ENCODE results near the gene CA6. TPM values are rescaled to one million over a fixed set of nuclear protein-coding genes. Genes with fewer than 3 reads are reported as not detected.
"Not testable (repeated sequence)": the region's sequence is repeated elsewhere in the genome, so short reads cannot be mapped to it uniquely, and the experiment has no call there.

CA6 gene
- total RNA-seq, 1 donor from 2014 or later, result not detected

- intact Hi-C loops (cut with micrococcal nuclease), result no loop called here
- DNase-seq (no peak), ATAC-seq (no peak)
These were observed 20.3 kb upstream of the CA6 start for GRCh38 chr1:8925406-8925805.

GRCh38 chr1:8925960-8926359 is 19.7 kb upstream of the CA6 start:
- intact Hi-C loops (cut with micrococcal nuclease), result no loop called here
- ATAC-seq (no peak), DNase-seq (no peak)

- no peak for DNase-seq
- no peak for ATAC-seq
- intact Hi-C loops (cut with micrococcal nuclease), result no loop called here
These were observed 18.7 kb upstream of the CA6 start for GRCh38 chr1:8926707-8927694.

- intact Hi-C loops (cut with micrococcal nuclease), result no loop called here
- ATAC-seq, result no peak
- no peak for DNase-seq
These were observed 15.6 kb upstream of the CA6 start for GRCh38 chr1:8930116-8930515.

GRCh38 chr1:8937051-8937450 is 8.6 kb upstream of the CA6 start:
- ATAC-seq; intact Hi-C loops (cut with micrococcal nuclease); DNase-seq: not testable (repeated sequence)

GRCh38 chr1:8937701-8938100 is 8.0 kb upstream of the CA6 start:
- peak; percentile 88 for ATAC-seq
- no peak for DNase-seq
- intact Hi-C loops (cut with micrococcal nuclease), result no loop called here

GRCh38 chr1:8938232-8938999 is 7.3 kb upstream of the CA6 start:
- DNase-seq (no peak), ATAC-seq (no peak)
- intact Hi-C loops (cut with micrococcal nuclease), result no loop called here

GRCh38 chr1:8939000-8939265 is 6.7 kb upstream of the CA6 start:
- no peak for DNase-seq
- no peak for ATAC-seq
- intact Hi-C loops (cut with micrococcal nuclease), result no loop called here

GRCh38 chr1:8939362-8939995 is 6.2 kb upstream of the CA6 start:
- intact Hi-C loops (cut with micrococcal nuclease), result no loop called here
- no peak for ATAC-seq

GRCh38 chr1:8941906-8942305 is 3.8 kb upstream of the CA6 start:
- ATAC-seq, result no peak
- DNase-seq, result no peak
- intact Hi-C loops (cut with micrococcal nuclease), result no loop called here

More at GRCh38 chr1:8939362-8939995, 6.2 kb upstream of the CA6 start:
- no peak for DNase-seq

GRCh38 chr1:8943498-8944405 is 1.9 kb upstream of the CA6 start:
- intact Hi-C loops (cut with micrococcal nuclease), result no loop called here
- ATAC-seq (no peak), DNase-seq (no peak)

GRCh38 chr1:8947127-8947691 is 1.5 kb downstream of the CA6 start:
- ATAC-seq, result no peak
- intact Hi-C loops (cut with micrococcal nuclease), result no loop called here
- DNase-seq, result no peak

- ATAC-seq, result no peak
- intact Hi-C loops (cut with micrococcal nuclease), result no loop called here
- no peak for DNase-seq
These were observed 4.6 kb downstream of the CA6 start for GRCh38 chr1:8950309-8950708.

GRCh38 chr1:8951231-8951630 is 5.6 kb downstream of the CA6 start:
- DNase-seq (no peak), ATAC-seq (no peak)
- intact Hi-C loops (cut with micrococcal nuclease), result no loop called here

- DNase-seq (no peak), ATAC-seq (no peak)
- intact Hi-C loops (cut with micrococcal nuclease), result no loop called here
These were observed 9.7 kb downstream of the CA6 start for GRCh38 chr1:8955406-8955805.

GRCh38 chr1:8956461-8957349 is 11.0 kb downstream of the CA6 start:
- DNase-seq (no peak), ATAC-seq (no peak)
- intact Hi-C loops (cut with micrococcal nuclease), result no loop called here

GRCh38 chr1:8962812-8963530 is 17.3 kb downstream of the CA6 start:
- ATAC-seq, result peak; percentile 36
- DNase-seq, result peak; percentile 39
- intact Hi-C loops (cut with micrococcal nuclease), result no loop called here
